Endothelial cell of umbilical vein (primary cell): Measurements from ENCODE around the gene SIM1. TPM values are rescaled to one million over a fixed set of nuclear protein-coding genes. Genes with fewer than 3 reads are reported as not detected.

Experiments
- BruUV-seq: library from RNA; stranded (reverse); fragments of 400-500 nt; replicated peaks from 2 replicates; lab custom pipeline; 2021; lab: Mats Ljungman, UMichigan
- CTCF ChIA-PET: fragments of 300-600, 350-600 bp; sonication (Branson Sonifier 250); formaldehyde crosslinking; loops from one replicate; lab custom pipeline; 2021; ENCODE audit warnings: antibody characterized with exemption, inconsistent platforms; lab: Charles Lee
- POLR2A ChIA-PET: fragments of 300-600, 350-600 bp; sonication (Branson Sonifier 250); formaldehyde crosslinking; loops from one replicate; lab custom pipeline; 2021; ENCODE audit warnings: antibody characterized with exemption, inconsistent platforms; lab: Charles Lee
- DNase-seq: peaks from one replicate; pipeline ENCODE4 v3.0.0-alpha.2; 2011; ENCODE audit warnings: low read depth, low spot score
- FAIRE-seq: peaks from 2 replicates; lab custom pipeline; 2011; peaks lifted over from hg19 to GRCh38; lab: Jason Lieb, UNC
- H2AFZ ChIP-seq: 2 replicates; pipeline ENCODE4 v1.6.0; 2012; ENCODE audit warnings: low read depth, low read length, control low read depth, inconsistent platforms
- H3K27ac ChIP-seq: 2 replicates; pipeline ENCODE4 v1.5.1; 2011; ENCODE audit warnings: low read depth, mild to moderate bottlenecking, control low read depth, low read length, moderate library complexity; ENCODE audit not compliant: insufficient read depth
- H3K27me3 ChIP-seq, 2 experiments: 2 replicates each; pipeline versions ENCODE4 v1.6.0 to v1.6.1; 2011; ENCODE audit warnings: low read length in 2 of 2, mixed read lengths in 1 of 2; ENCODE audit not compliant: control insufficient read depth in 2 of 2, insufficient read depth in 2 of 2
- H3K36me3 ChIP-seq, 2 experiments: 2 replicates in 1 of 2; 3 replicates in 1 of 2; pipeline ENCODE4 v1.5.1; 2011; ENCODE audit warnings: low read length in 2 of 2, mild to moderate bottlenecking in 1 of 2, moderate library complexity in 1 of 2; ENCODE audit not compliant: control insufficient read depth in 2 of 2, insufficient read depth in 2 of 2; ENCODE audit errors: extremely low read depth in 1 of 2
- H3K4me1 ChIP-seq: 3 replicates; pipeline ENCODE4 v1.5.1; 2011; ENCODE audit warnings: mild to moderate bottlenecking, low read length; ENCODE audit not compliant: control insufficient read depth, insufficient read depth; ENCODE audit errors: extremely low read depth
- H3K4me2 ChIP-seq: 2 replicates; pipeline ENCODE4 v1.6.1; 2011; ENCODE audit warnings: low read length, control low read depth, mixed read lengths; ENCODE audit not compliant: insufficient read depth
- H3K4me3 ChIP-seq, 3 experiments: fragments of 200-600 bp in 1 of 3; sonication (generic), shearing (Covaris generic) in 1 of 3; replicated peaks in 1 of 3; 2 replicates each; pipeline ENCODE4 v1.5.1; 2011 to 2016; ENCODE audit warnings: control low read depth in 3 of 3, low read length in 3 of 3, mild to moderate bottlenecking in 2 of 3, inconsistent platforms in 1 of 3, low read depth in 1 of 3, moderate library complexity in 1 of 3; ENCODE audit not compliant: insufficient read depth in 1 of 3
- H3K79me2 ChIP-seq: 2 replicates; pipeline ENCODE4 v1.6.0; 2012; ENCODE audit warnings: low read length, inconsistent platforms; ENCODE audit not compliant: control insufficient read depth, insufficient read depth
- H3K9ac ChIP-seq: replicated peaks from 2 replicates; pipeline ENCODE3; 2011; ENCODE audit warnings: low read length, control low read depth; ENCODE audit not compliant: insufficient read depth; ENCODE audit errors: extremely low read depth
- H3K9me1 ChIP-seq: replicated peaks from 3 replicates; pipeline ENCODE4 v1.6.0; 2011; ENCODE audit warnings: mild to moderate bottlenecking, low read length; ENCODE audit not compliant: control insufficient read depth, insufficient read depth; ENCODE audit errors: extremely low read depth
- H3K9me3 ChIP-seq: replicated peaks from 2 replicates; pipeline ENCODE4 v1.5.1; 2012; ENCODE audit warnings: low read length, inconsistent platforms; ENCODE audit not compliant: control insufficient read depth, insufficient read depth
- H4K20me1 ChIP-seq: replicated peaks from 2 replicates; pipeline ENCODE3; 2011; ENCODE audit warnings: mild to moderate bottlenecking, low read length; ENCODE audit not compliant: control insufficient read depth, insufficient read depth; ENCODE audit errors: extremely low read depth
- GATA2 ChIP-seq: IDR thresholded peaks from 2 replicates; pipeline ENCODE4 v1.7.0; 2011; ENCODE audit warnings: low read depth, mild to moderate bottlenecking, moderate library complexity, mixed read lengths, low read length; ENCODE audit not compliant: insufficient read length, insufficient read depth
- POLR2A ChIP-seq: IDR thresholded peaks from 2 replicates; pipeline ENCODE4 v1.6.1; 2012; ENCODE audit warnings: low read depth, mild to moderate bottlenecking, control low read depth, low read length
- POLR2AphosphoS5 ChIP-seq: IDR thresholded peaks from 2 replicates; pipeline ENCODE4 v1.6.1; 2012; ENCODE audit warnings: low read depth, mild to moderate bottlenecking, control low read depth, low read length, moderate library complexity; ENCODE audit not compliant: insufficient read depth
- dilution Hi-C: fragments of 300-500 bp; cut with MboI; formaldehyde crosslinking; loops from one replicate; pipeline ENCODE4 v1.15.0; 2019; ENCODE audit warnings: low sequenced_read_pairs; ENCODE audit not compliant: extremely low pct_ligation_motif_present
- intact Hi-C: fragments of 100-400 bp; cut with micrococcal nuclease; formaldehyde crosslinking; loops from one replicate; pipeline ENCODE4 v1.10.0; 2022
- polyA plus RNA-seq, 4 experiments: library from polyadenylated mRNA; depleted of rRNA in 3 of 4; stranded (reverse) in 3 of 4; unstranded in 1 of 4; fragments of >200 nt; gene quantifications; 2 replicates each; pipeline versions ENCODE4 v1.2.1 to v1.2.3, GENCODE V29; 2011 to 2012; ENCODE audit warnings: missing spikeins in 1 of 4
- total RNA-seq: library from RNA; stranded (reverse); gene quantifications from 2 replicates; pipeline ENCODE4 v1.2.3, GENCODE V29; 2021

Gene SIM1
- total and polyA plus RNA-seq, 2 donors (not counting 3 experiments of a cell fraction or from before 2014, with no cell fraction given), result 0.14 to 0.29 TPM

DNA sequence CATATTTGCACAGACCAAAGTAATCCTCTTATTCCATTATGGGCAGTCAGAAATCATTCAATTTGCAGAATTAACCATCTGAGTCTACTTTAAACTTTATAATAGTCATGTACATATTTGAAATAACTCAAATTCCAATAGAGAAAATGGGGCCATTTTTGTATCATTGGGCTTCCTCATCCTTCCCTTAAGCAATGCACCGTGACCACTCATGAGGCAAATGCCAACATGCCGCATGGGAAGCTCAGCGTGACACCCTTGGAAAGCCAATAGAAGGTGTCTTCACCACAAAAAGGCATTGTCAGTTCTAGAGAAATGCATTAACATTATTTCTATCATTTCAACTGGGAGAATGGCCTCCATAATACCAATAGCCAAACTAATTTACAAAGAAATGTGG is 38.5 kb downstream of the SIM1 start:
- intact Hi-C loops, result no loop called here
- FAIRE-seq, result no peak
- H3K79me2 ChIP-seq, result no peaks in the 10 kb centered on the region
- TF ChIP-seq POLR2AphosphoS5, result no peak
- TF ChIP-seq POLR2A, result no peak
- H3K27ac ChIP-seq, result no peak overlapping the region
- no peaks in the 10 kb centered on the region for H4K20me1 ChIP-seq
- H3K4me3 ChIP-seq, result no peak overlapping the region
- dilution Hi-C loops, result no loop called here
- H3K4me2 ChIP-seq, result no peak overlapping the region
- CTCF ChIA-PET, result no interaction called here
- H3K4me1 ChIP-seq, result no peaks in the 10 kb centered on the region
- H3K27me3 ChIP-seq, result no peaks in the 10 kb centered on the region
- H3K36me3 ChIP-seq, result no peaks in the 10 kb centered on the region
- POLR2A ChIA-PET, result no interaction called here
- no peaks in the 10 kb centered on the region for H3K9me1 ChIP-seq
- no TSS peak for BruUV-seq
- no peak for DNase-seq
- H2AFZ ChIP-seq, result no peak overlapping the region
- no peak overlapping the region for H3K9ac ChIP-seq
- H3K9me3 ChIP-seq, result no peaks in the 10 kb centered on the region

DNA sequence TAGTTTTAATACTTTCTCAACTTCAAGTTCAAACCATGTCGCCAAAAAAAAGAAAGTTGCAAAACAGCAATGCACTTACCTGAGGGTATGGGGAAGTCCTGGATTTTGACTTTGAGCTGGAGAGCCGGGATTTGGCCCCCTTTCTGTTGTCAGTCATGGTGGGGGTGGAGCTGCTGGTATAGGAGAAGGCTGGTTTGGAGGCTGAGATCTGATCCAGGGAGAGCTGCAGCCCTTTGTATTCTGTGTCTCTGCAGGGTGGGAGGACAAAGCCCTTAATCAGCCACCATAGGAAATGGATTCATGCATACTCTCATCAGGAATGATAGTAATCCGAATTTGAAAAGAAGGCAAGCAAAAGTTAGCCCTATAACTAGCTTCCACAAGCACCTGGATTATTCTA is 44.0 kb downstream of the SIM1 start:
- Histone ChIP-seq H3K27ac (no peak overlapping the region), H3K79me2 (no peaks in the 10 kb centered on the region), H3K4me3 (no peak overlapping the region), H3K9me3 (no peaks in the 10 kb centered on the region), H3K27me3 (no peaks in the 10 kb centered on the region), H3K9me1 (no peaks in the 10 kb centered on the region), H3K4me1 (no peaks in the 10 kb centered on the region), H3K36me3 (no peaks in the 10 kb centered on the region), H3K4me2 (no peak overlapping the region), H2AFZ (no peak overlapping the region), H3K9ac (no peak overlapping the region), H4K20me1 (no peaks in the 10 kb centered on the region)
- ChIA-PET CTCF (no interaction called here), POLR2A (no interaction called here)
- TF ChIP-seq GATA2, result no peak
- TF ChIP-seq POLR2AphosphoS5, result no peak
- DNase-seq, result no peak
- intact Hi-C loops (no loop called here), dilution Hi-C loops (no loop called here)
- no peak for FAIRE-seq
- BruUV-seq, result no TSS peak
